Activated CD4-positive, alpha-beta T cell treated with anti-CD3 and anti-CD28 coated beads, Interleukin-2, amount 50 U/mL, for 24 hours (primary cell): ENCODE measurements around the gene CPM.

Source experiments
- DNase-seq, 2 donors: peaks; one replicate each; pipeline ENCODE4 v3.0.0-alpha.2; 2020; ENCODE audit warnings: low read depth in 1 of 2, low spot score in 1 of 2

Gene CPM

GRCh38 chr12:68880660-68881325 is 52.2 kb downstream of the CPM start:
- no peak for DNase-seq

- no peak for DNase-seq
These were observed 54.1 kb downstream of the CPM start for GRCh38 chr12:68878846-68879245.

- no peak for DNase-seq
These were observed 54.7 kb downstream of the CPM start for GRCh38 chr12:68878283-68878682.

GRCh38 chr12:68877583-68877982 is 55.4 kb downstream of the CPM start:
- DNase-seq: no peak

GRCh38 chr12:68876461-68876860 is 56.5 kb downstream of the CPM start:
- DNase-seq: no peak

- no peak for DNase-seq
These were observed 59.7 kb downstream of the CPM start for GRCh38 chr12:68873316-68873715.

GRCh38 chr12:68871921-68872320 is 61.0 kb downstream of the CPM start:
- no peak for DNase-seq

GRCh38 chr12:68871396-68871795 is 61.6 kb downstream of the CPM start:
- no peak for DNase-seq

- DNase-seq: no peak
These were observed 62.5 kb downstream of the CPM start for GRCh38 chr12:68870443-68870842.

- DNase-seq: no peak
These were observed 63.0 kb downstream of the CPM start for GRCh38 chr12:68870011-68870410.

- no peak for DNase-seq
These were observed 64.8 kb downstream of the CPM start for GRCh38 chr12:68868043-68868790.

- no peak for DNase-seq
These were observed 65.4 kb downstream of the CPM start for GRCh38 chr12:68867606-68868005.

- DNase-seq: no peak
These were observed 66.0 kb downstream of the CPM start for GRCh38 chr12:68866950-68867349.

- no peak for DNase-seq
These were observed 67.4 kb downstream of the CPM start for GRCh38 chr12:68865399-68866164.

GRCh38 chr12:68864604-68865003 is 68.4 kb downstream of the CPM start:
- DNase-seq: no peak

- peak in 1 of 2 donors; percentile 16 for DNase-seq
These were observed 69.0 kb downstream of the CPM start for GRCh38 chr12:68863886-68864454.

- DNase-seq: no peak
These were observed 69.7 kb downstream of the CPM start for GRCh38 chr12:68863109-68863770.

- DNase-seq: no peak
These were observed 71.1 kb downstream of the CPM start for GRCh38 chr12:68861890-68862289.

GRCh38 chr12:68856510-68856909 is 76.5 kb downstream of the CPM start:
- DNase-seq: no peak

- DNase-seq: no peak
These were observed 77.2 kb downstream of the CPM start for GRCh38 chr12:68855771-68856170.

GRCh38 chr12:68855111-68855510 is 77.9 kb downstream of the CPM start:
- DNase-seq: no peak
